HG02885 (cell line): ENCODE measurements around the gene RAB3C.

Source experiments
- ATAC-seq: cut with Tn5 transposase; IDR thresholded peaks from one replicate; pipeline ENCODE4 v1.9.1; 2021; ENCODE audit warnings: mild to moderate bottlenecking; ENCODE audit not compliant: unreplicated experiment, poor library complexity

The RAB3C gene

GRCh38 chr5:58717303-58718007 lies 134.6 kb downstream of the RAB3C start:
- ATAC-seq, result no peak

- no peak for ATAC-seq
These were observed 135.5 kb downstream of the RAB3C start for GRCh38 chr5:58718269-58718978.

GRCh38 chr5:58722160-58722559 lies 139.3 kb downstream of the RAB3C start:
- no peak for ATAC-seq

GRCh38 chr5:58724992-58725391 lies 142.1 kb downstream of the RAB3C start:
- no peak for ATAC-seq

- no peak for ATAC-seq
These were observed 148.8 kb downstream of the RAB3C start for GRCh38 chr5:58731641-58732040.

- no peak for ATAC-seq
These were observed 152.8 kb downstream of the RAB3C start for GRCh38 chr5:58735637-58736036.

- ATAC-seq, result no peak
These were observed 153.3 kb downstream of the RAB3C start for GRCh38 chr5:58736214-58736613.

- no peak for ATAC-seq
These were observed 154.8 kb downstream of the RAB3C start for GRCh38 chr5:58737671-58738070.

- ATAC-seq, result no peak
These were observed 155.5 kb downstream of the RAB3C start for GRCh38 chr5:58738336-58738735.

- no peak for ATAC-seq
These were observed 156.2 kb downstream of the RAB3C start for GRCh38 chr5:58739051-58739450.

GRCh38 chr5:58740956-58741355 lies 158.1 kb downstream of the RAB3C start:
- no peak for ATAC-seq

- ATAC-seq, result no peak
These were observed 162.5 kb downstream of the RAB3C start for GRCh38 chr5:58745350-58745749.

GRCh38 chr5:58746321-58746720 lies 163.4 kb downstream of the RAB3C start:
- ATAC-seq, result no peak

GRCh38 chr5:58750036-58750435 lies 167.2 kb downstream of the RAB3C start:
- ATAC-seq, result no peak

- ATAC-seq, result no peak
These were observed 168.5 kb downstream of the RAB3C start for GRCh38 chr5:58751222-58751837.

GRCh38 chr5:58752104-58752503 lies 169.2 kb downstream of the RAB3C start:
- ATAC-seq, result no peak

- ATAC-seq, result no peak
These were observed 170.6 kb downstream of the RAB3C start for GRCh38 chr5:58753446-58753845.

GRCh38 chr5:58754250-58754649 lies 171.4 kb downstream of the RAB3C start:
- ATAC-seq, result no peak

GRCh38 chr5:58755397-58755796 lies 172.5 kb downstream of the RAB3C start:
- ATAC-seq, result no peak

- ATAC-seq, result peak; percentile 87
These were observed 176.9 kb downstream of the RAB3C start for GRCh38 chr5:58759745-58760144.

GRCh38 chr5:58760222-58760621 lies 177.3 kb downstream of the RAB3C start:
- ATAC-seq, result no peak

- ATAC-seq, result no peak
These were observed 178.5 kb downstream of the RAB3C start for GRCh38 chr5:58761407-58761806.
